Stimulated activated CD4-positive, alpha-beta T cell treated with anti-CD3 and anti-CD28 coated beads, Interleukin-1b, Interleukin-23, amount 100 ng/mL, for 4 hours (primary cell): ENCODE results near the gene IQSEC1.

ENCODE experiments used
- DNase-seq, 2 donors: peaks; one replicate each; pipeline ENCODE4 v3.0.0-alpha.2; 2020; ENCODE audit warnings: low read depth in 2 of 2

IQSEC1 gene

GRCh38 chr3:13107661-13108060 lies 34.4 kb upstream of the IQSEC1 start:
- no peak for DNase-seq

- DNase-seq: no peak
Observed at GRCh38 chr3:13106308-13107001, 33.2 kb upstream of the IQSEC1 start.

- no peak for DNase-seq
Observed at GRCh38 chr3:13105896-13106250, 32.6 kb upstream of the IQSEC1 start.

- no peak for DNase-seq
Observed at GRCh38 chr3:13105181-13105895, 32.1 kb upstream of the IQSEC1 start.

- DNase-seq: no peak
Observed at GRCh38 chr3:13104511-13104910, 31.3 kb upstream of the IQSEC1 start.

- no peak for DNase-seq
Observed at GRCh38 chr3:13103416-13104058, 30.3 kb upstream of the IQSEC1 start.

- no peak for DNase-seq
Observed at GRCh38 chr3:13102386-13103345, 29.4 kb upstream of the IQSEC1 start.

- no peak for DNase-seq
Observed at GRCh38 chr3:13099707-13100106, 26.5 kb upstream of the IQSEC1 start.

- no peak for DNase-seq
Observed at GRCh38 chr3:13098192-13098988, 25.2 kb upstream of the IQSEC1 start.

- no peak for DNase-seq
Observed at GRCh38 chr3:13096356-13096755, 23.1 kb upstream of the IQSEC1 start.

- DNase-seq: no peak
Observed at GRCh38 chr3:13095408-13095937, 22.2 kb upstream of the IQSEC1 start.

GRCh38 chr3:13093687-13094086 lies 20.5 kb upstream of the IQSEC1 start:
- no peak for DNase-seq

GRCh38 chr3:13092621-13093617 lies 19.7 kb upstream of the IQSEC1 start:
- DNase-seq: no peak

- DNase-seq: peak; percentile 76
Observed at GRCh38 chr3:13091898-13092611, 18.8 kb upstream of the IQSEC1 start.

GRCh38 chr3:13088028-13089006 lies 15.1 kb upstream of the IQSEC1 start:
- no peak for DNase-seq

GRCh38 chr3:13087320-13087990 lies 14.2 kb upstream of the IQSEC1 start:
- no peak for DNase-seq

- no peak for DNase-seq
Observed at GRCh38 chr3:13086531-13086981, 13.3 kb upstream of the IQSEC1 start.
